SK-N-MC (cell line): ENCODE data around the gene ITIH4.

ENCODE experiments used
- DNase-seq: peaks from one replicate; pipeline ENCODE4 v3.0.0-alpha.2; 2011; ENCODE audit warnings: low read depth, low spot score
- H3K27ac ChIP-seq: fragments of 200-600 bp; sonication (generic); 2 replicates; pipeline ENCODE4 v1.5.1; 2016; ENCODE audit warnings: mixed run types
- H3K36me3 ChIP-seq: fragments of 200-600 bp; sonication (generic); 2 replicates; pipeline ENCODE4 v1.6.1; 2017; ENCODE audit warnings: antibody characterized with exemption, low read length, mixed read lengths; ENCODE audit not compliant: insufficient read depth
- H3K4me3 ChIP-seq: fragments of 200-600 bp; sonication (generic); 2 replicates; pipeline ENCODE4 v1.5.1; 2016
- H3K9ac ChIP-seq: fragments of 200-600 bp; sonication (generic); 2 replicates; pipeline ENCODE4 v1.8.0; 2017; ENCODE audit warnings: mixed run types, mixed read lengths; ENCODE audit not compliant: insufficient read length
- H3K9me3 ChIP-seq: fragments of 200-600 bp; sonication (generic); 2 replicates; pipeline ENCODE4 v1.6.1; 2017; ENCODE audit warnings: low read depth, mild to moderate bottlenecking, antibody characterized with exemption, low read length, moderate library complexity, mixed read lengths
- EZH2 ChIP-seq: fragments of 200-600 bp; sonication (generic); IDR thresholded peaks from one replicate; pipeline ENCODE4 v1.6.1; 2017; ENCODE audit warnings: antibody characterized with exemption
- FOXP2 ChIP-seq: optimal IDR thresholded peaks from 2 replicates; pipeline ENCODE3; 2011; ENCODE audit warnings: mild to moderate bottlenecking, moderate library complexity; ENCODE audit not compliant: insufficient read depth; ENCODE audit errors: extremely low read length, control extremely low read depth
- POLR2AphosphoS5 ChIP-seq: IDR thresholded peaks from 2 replicates; pipeline ENCODE4 v1.6.1; 2012; ENCODE audit warnings: mild to moderate bottlenecking, low read depth, low read length, borderline replicate concordance

ITIH4 gene

DNA sequence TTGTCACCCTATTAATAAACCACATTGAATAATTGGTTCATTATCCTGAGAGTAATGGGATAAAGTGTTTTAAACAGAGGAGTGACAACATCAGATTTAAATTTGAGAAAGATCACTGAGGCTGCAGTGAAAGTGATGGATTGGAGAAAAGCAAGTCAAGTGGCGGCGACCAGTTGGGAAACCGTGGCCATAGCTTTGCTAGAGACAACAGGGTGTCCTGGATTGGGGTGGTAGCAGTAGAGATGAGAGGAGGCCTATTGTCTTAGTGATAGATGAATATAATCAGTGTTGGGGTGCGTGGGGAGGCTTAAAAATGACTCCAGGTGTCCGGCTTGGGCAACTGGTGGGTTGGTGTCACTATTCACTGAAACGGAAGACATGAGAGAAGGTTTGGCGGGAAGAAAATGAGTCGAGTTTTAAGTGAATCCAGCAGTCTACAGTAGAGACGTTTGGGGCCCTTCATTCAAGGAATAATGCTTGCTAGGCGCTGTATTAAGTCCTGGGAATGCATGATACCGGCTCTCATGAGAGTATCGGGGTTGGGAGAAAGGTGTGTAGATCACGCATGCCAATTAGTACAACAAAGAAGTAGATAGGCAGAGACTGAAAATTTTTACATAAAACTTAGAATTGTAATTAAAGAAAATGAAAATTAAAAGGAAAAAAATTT is 60.6 kb downstream of the ITIH4 start:
- TF ChIP-seq EZH2 (no peak), FOXP2 (no peak)
- no peaks in the 10 kb centered on the region for H3K9me3 ChIP-seq
- peaks cover 14% of the 10 kb centered on the region for H3K36me3 ChIP-seq
- no peak for DNase-seq
- H3K9ac ChIP-seq: peak overlapping the region; percentile 77
- no peak overlapping the region for H3K27ac ChIP-seq
- H3K4me3 ChIP-seq: peak overlapping the region; percentile 83

DNA sequence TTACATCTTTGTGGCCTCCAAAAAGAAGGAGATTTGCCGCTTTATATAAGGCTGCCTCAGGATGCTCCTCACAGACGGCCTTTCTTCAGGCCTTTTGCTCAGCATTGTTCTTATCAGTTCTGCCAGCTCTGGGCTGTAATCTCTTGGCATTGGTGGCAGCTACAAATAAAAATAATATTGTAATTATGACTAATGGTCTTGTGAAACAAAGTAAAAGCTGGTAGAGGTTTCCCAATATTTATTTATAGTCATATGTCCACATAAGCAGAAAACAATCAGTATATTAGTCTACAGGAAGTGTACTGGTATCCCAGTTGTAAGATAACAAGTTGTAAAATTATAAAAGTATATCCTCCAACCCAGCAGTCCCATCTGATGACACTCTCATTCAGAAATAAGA is 67.0 kb downstream of the ITIH4 start:
- peaks cover 31% of the 10 kb centered on the region for H3K36me3 ChIP-seq
- no peak for DNase-seq
- H3K9ac ChIP-seq: no peak overlapping the region
- H3K9me3 ChIP-seq: no peaks in the 10 kb centered on the region
- TF ChIP-seq POLR2AphosphoS5 (no peak), EZH2 (no peak), FOXP2 (no peak)
- H3K4me3 ChIP-seq: no peak overlapping the region
- H3K27ac ChIP-seq: no peak overlapping the region
